GM12878 (cell line): ENCODE measurements around the gene NT5DC3. TPM values are rescaled to one million over a fixed set of nuclear protein-coding genes. Genes with fewer than 3 reads are reported as not detected.

Source experiments
- ATAC-seq: fragments of 200-7000 bp; cut with Tn5 transposase; 3 replicates; pipeline ENCODE4 v1.9.1; 2020; ENCODE audit warnings: mild to moderate bottlenecking, moderate library complexity
- BruUV-seq: library from RNA; stranded (reverse); fragments of 400-500 nt; replicated peaks from 2 replicates; lab custom pipeline; 2021; lab: Mats Ljungman, UMichigan
- CTCF ChIA-PET: fragments of 300-600 bp; sonication (Branson Sonifier 250); formaldehyde crosslinking; extraction: SDS; loops from one replicate; lab custom pipeline; 2021; ENCODE audit warnings: inconsistent platforms; lab: Yijun Ruan, JAX
- POLR2A ChIA-PET: fragments of 350-600 bp; formaldehyde crosslinking; extraction: SDS; loops from one replicate; lab custom pipeline; 2021; ENCODE audit warnings: inconsistent platforms; lab: Charles Lee
- RAD21 ChIA-PET: fragments of 300-600 bp; sonication (Branson Sonifier 250); formaldehyde crosslinking; loops from one replicate; lab custom pipeline; 2023; ENCODE audit warnings: antibody characterized with exemption; ENCODE audit not compliant: unreplicated experiment; lab: Charles Lee
- SMC1A ChIA-PET: fragments of 300-600 bp; sonication (Branson Sonifier 250); formaldehyde crosslinking; loops from one replicate; lab custom pipeline; 2023; ENCODE audit not compliant: unreplicated experiment, uncharacterized antibody; lab: Charles Lee
- DNase-seq: peaks from one replicate; pipeline ENCODE4 v3.0.0-alpha.2; 2011; ENCODE audit warnings: low read depth, low spot score
- FAIRE-seq: peaks from 3 replicates; lab custom pipeline; 2011; peaks lifted over from hg19 to GRCh38; lab: Jason Lieb, UNC
- H2AFZ ChIP-seq: 2 replicates; pipeline ENCODE4 v1.6.0; 2011; ENCODE audit warnings: low read depth, low read length, control low read depth; ENCODE audit not compliant: control insufficient read depth
- H3K27ac ChIP-seq: 2 replicates; pipeline ENCODE4 v1.5.1; 2011; ENCODE audit warnings: control low read depth; ENCODE audit not compliant: control insufficient read depth, insufficient read depth
- H3K27me3 ChIP-seq, 2 experiments: replicated peaks in 1 of 2; 2 replicates each; pipeline versions ENCODE4 v1.6.0 to v1.6.1; 2011; ENCODE audit warnings: low read length in 1 of 2; ENCODE audit not compliant: control insufficient read depth in 2 of 2, insufficient read depth in 2 of 2
- H3K36me3 ChIP-seq, 2 experiments: 2 replicates each; pipeline ENCODE4 v1.5.1; 2011; ENCODE audit warnings: low read length in 1 of 2; ENCODE audit not compliant: control insufficient read depth in 2 of 2, insufficient read depth in 2 of 2
- H3K4me1 ChIP-seq: 2 replicates; pipeline ENCODE4 v1.6.1; 2011; ENCODE audit warnings: mild to moderate bottlenecking, low read length, moderate library complexity, mixed read lengths; ENCODE audit not compliant: control insufficient read depth, insufficient read depth
- H3K4me2 ChIP-seq: 2 replicates; pipeline ENCODE4 v1.6.0; 2011; ENCODE audit warnings: control low read depth; ENCODE audit not compliant: control insufficient read depth, insufficient read depth
- H3K4me3 ChIP-seq: fragments of 200-600 bp; sonication (generic); 2 replicates; pipeline ENCODE4 v1.5.1; 2016
- H3K79me2 ChIP-seq: 2 replicates; pipeline ENCODE4 v1.6.0; 2011; ENCODE audit warnings: low read length; ENCODE audit not compliant: control insufficient read depth, insufficient read depth
- H3K9ac ChIP-seq: 2 replicates; pipeline ENCODE4 v1.8.0; 2011; ENCODE audit warnings: low read length, control low read depth, mixed read lengths; ENCODE audit not compliant: control insufficient read depth, insufficient read depth
- H3K9me3 ChIP-seq: replicated peaks from 3 replicates; pipeline ENCODE4 v1.5.1; 2011; ENCODE audit warnings: mild to moderate bottlenecking, low read length; ENCODE audit not compliant: control insufficient read depth, insufficient read depth
- H4K20me1 ChIP-seq: 2 replicates; pipeline ENCODE4 v1.6.0; 2011; ENCODE audit not compliant: control insufficient read depth, insufficient read depth
- CEBPZ ChIP-seq: fragments of 150-350 bp; IDR thresholded peaks from 2 replicates; pipeline ENCODE4 v1.6.1; 2016; ENCODE audit warnings: low read depth, low read length
- CHD4 ChIP-seq: fragments of 200-600 bp; sonication (generic); IDR thresholded peaks from 2 replicates; pipeline ENCODE4 v1.6.1; 2016; ENCODE audit warnings: mild to moderate bottlenecking
- ETV6 ChIP-seq, 2 experiments: fragments of 450-650 bp in 1 of 2; IDR thresholded peaks in 1 of 2; conservative IDR thresholded peaks in 1 of 2; 2 replicates each; pipeline ENCODE4 v1.6.1; 2014; ENCODE audit warnings: antibody characterized with exemption in 1 of 2, borderline replicate concordance in 1 of 2, low read depth in 1 of 2, mild to moderate bottlenecking in 1 of 2, moderate library complexity in 1 of 2
- HDAC2 ChIP-seq: fragments of 200-600 bp; sonication (generic); IDR thresholded peaks from 2 replicates; pipeline ENCODE4 v1.6.1; 2017
- MEF2A ChIP-seq: IDR thresholded peaks from 2 replicates; pipeline ENCODE4 v1.6.1; 2011; ENCODE audit warnings: low read depth, mild to moderate bottlenecking, low read length, moderate library complexity; ENCODE audit not compliant: insufficient read depth
- PRDM15 ChIP-seq: fragments of 450-650 bp; formaldehyde crosslinking; IDR thresholded peaks from 2 replicates; pipeline ENCODE4 v1.4.0; 2020; ENCODE audit warnings: mild to moderate bottlenecking, moderate library complexity
- RAD51 ChIP-seq: fragments of 450-650 bp; IDR thresholded peaks from 2 replicates; pipeline ENCODE4 v1.6.1; 2016; ENCODE audit warnings: moderate library complexity, mild to moderate bottlenecking, inconsistent platforms
- REST ChIP-seq: IDR thresholded peaks from 2 replicates; pipeline ENCODE4 v1.6.1; 2012; ENCODE audit warnings: mild to moderate bottlenecking, low read depth, low read length
- SREBF1 ChIP-seq: IDR thresholded peaks from 2 replicates; pipeline ENCODE4 v1.6.1; 2012; ENCODE audit warnings: mild to moderate bottlenecking, low read length
- WGBS: methylation state at CpG from one replicate; pipeline ENCODE4 v1.1.6; 2016; ENCODE audit warnings: low lambda C conversion rate; ENCODE audit not compliant: insufficient replicate concordance, insufficient coverage; ENCODE audit errors: missing lambda C conversion rate; 5-methylcytosine and 5-hydroxymethylcytosine counted together
- in situ Hi-C: fragments of 300-500 bp; cut with MboI; formaldehyde crosslinking; loops from 9 replicates; pipeline ENCODE4 v1.14.3; 2018; ENCODE audit warnings: mixed read lengths
- intact Hi-C: fragments of 100-400 bp; cut with micrococcal nuclease; formaldehyde crosslinking; loops from one replicate; pipeline ENCODE4 v1.14.2; 2022; ENCODE audit not compliant: unreplicated experiment
- polyA plus RNA-seq, 11 experiments: library from polyadenylated mRNA; depleted of rRNA in 4 of 11; unstranded in 6 of 11; stranded (reverse) in 5 of 11; fragments of >200 nt; fragmentation: Nextera tagmentation in 4 of 11; fragmentation: Illumina TruSeq in 1 of 11; extraction: Ambion mirVana in 4 of 11; extraction: Trizol in 1 of 11; gene quantifications; 1 replicate in 1 of 11; 2 replicates in 10 of 11; pipeline versions ENCODE4 v1.2.1 to v1.2.3, GENCODE V29; 2011 to 2016; ENCODE audit warnings: inconsistent platforms in 2 of 11, missing spikeins in 2 of 11, low read depth in 1 of 11
- total RNA-seq, 4 experiments: library from RNA; depleted of rRNA in 3 of 4; stranded (reverse); fragments of >200 nt in 3 of 4; fragmentation: Illumina TruSeq in 1 of 4; extraction: Trizol in 1 of 4; gene quantifications; 2 replicates each; pipeline versions ENCODE4 v1.2.1 to v1.2.3, GENCODE V29; 2013 to 2021

Gene NT5DC3
- total and polyA plus RNA-seq, 10 of the 15 experiments (the other 5 are each of a cell fraction or from before 2014, with no cell fraction given) = 2.0 to 12.4 (median 5.9) TPM

- BruUV-seq = no TSS peak
- intact Hi-C loops = loop anchor here (2.0 to 10.0 kb wide), 4 partner anchors 49 to 475 kb away; partner anchors contain the start of gene TDG
- TF ChIP-seq HDAC2 = no peak
- no peak for TF ChIP-seq MEF2A
- no peak for TF ChIP-seq RAD51
- TF ChIP-seq SREBF1 = no peak
- TF ChIP-seq CEBPZ = no peak
- no peak for TF ChIP-seq PRDM15 (CRISPR knock-in tag)
- no peak for TF ChIP-seq REST
- TF ChIP-seq CHD4 = no peak
- no peak for TF ChIP-seq ETV6 (conservative IDR thresholded peaks at IDR 0.05 in 1 of 2, IDR thresholded peaks at IDR 0.05 in 1 of 2; ENCODE audit: borderline replicate concordance in 1 of 2, low read depth in 1 of 2)
Observed at GRCh38 chr12:103879878-103880277, 38.8 kb upstream of the NT5DC3 start.

More at GRCh38 chr12:103879878-103880277, 38.8 kb upstream of the NT5DC3 start:
- Histone ChIP-seq H3K27ac (peak overlapping the region; percentile 77), H3K79me2 (no peaks in the 10 kb centered on the region), H3K4me2 (peak overlapping the region; percentile 12), H3K27me3 (no peaks in the 10 kb centered on the region), H3K36me3 (no peaks in the 10 kb centered on the region), H2AFZ (peak overlapping the region; percentile 21), H3K9ac (no peak overlapping the region), H4K20me1 (no peaks in the 10 kb centered on the region), H3K9me3 (no peaks in the 10 kb centered on the region), H3K4me3 (no peak overlapping the region), H3K4me1 (peaks cover 35% of the 10 kb centered on the region)
- DNase-seq (no peak), ATAC-seq (no peak), FAIRE-seq (no peak)
- ChIA-PET SMC1A (interaction anchor here (1.0 to 7.3 kb wide), 14 partner anchors 9 to 256 kb away, joined by 3 to 125 read pairs (median 4); partner anchors contain the start of genes HSP90B1 and TDG), CTCF (interaction anchor here (0.7 to 10.6 kb wide), 14 partner anchors 9 to 241 kb away, joined by 3 to 239 read pairs (median 4); no protein-coding TSS in a partner anchor), POLR2A (interaction anchor here (0.6 to 5.8 kb wide), 6 partner anchors 38 to 757 kb away, joined by 3 to 73 read pairs (median 4); partner anchors contain the start of genes HSP90B1 and NT5DC3), RAD21 (interaction anchor here (0.5 to 7.0 kb wide), 11 partner anchors 10 to 408 kb away, joined by 3 to 121 read pairs (median 5); partner anchors contain the start of genes HCFC2, HSP90B1, NFYB and TDG)
- in situ Hi-C loops = loop anchor here (5.0 kb wide), 1 partner anchor 227 kb away; no protein-coding TSS in a partner anchor
- WGBS = 20% methylated on average over 2 of the region's 2 CpGs
